Stimulated activated naive CD8-positive, alpha-beta T cell treated with anti-CD3 and anti-CD28 coated beads, Interleukin-15, amount 100 ng/mL, for 72 hours (primary cell): ENCODE data around the gene KRT12.

Experiments
- ATAC-seq: fragments of 150-1000 bp; cut with Tn5 transposase; 2 replicates; pipeline ENCODE4 v1.10.0; 2021; ENCODE audit warnings: mild to moderate bottlenecking, moderate library complexity
- DNase-seq, 2 donors: peaks; one replicate each; pipeline ENCODE4 v3.0.0; 2021 to 2022
- H3K27ac Mint-ChIP-seq, 2 donors: one replicate each; pipeline ENCODE4 v1.8.0; 2022; ENCODE audit warnings: mild to moderate bottlenecking in 2 of 2, mixed read lengths in 2 of 2, moderate library complexity in 2 of 2
- H3K27me3 Mint-ChIP-seq: one replicate; pipeline ENCODE4 v1.8.0; 2022; ENCODE audit warnings: mixed read lengths
- H3K4me1 Mint-ChIP-seq: one replicate; pipeline ENCODE4 v1.8.0; 2022; ENCODE audit warnings: mild to moderate bottlenecking, mixed read lengths
- H3K4me3 Mint-ChIP-seq, 2 donors: one replicate each; pipeline ENCODE4 v1.8.0; 2022; ENCODE audit warnings: mild to moderate bottlenecking in 2 of 2, mixed read lengths in 2 of 2, moderate library complexity in 1 of 2
- H3K9me3 Mint-ChIP-seq, 2 donors: one replicate each; pipeline ENCODE4 v1.8.0; 2022; ENCODE audit warnings: mixed read lengths in 2 of 2

KRT12 gene

DNA sequence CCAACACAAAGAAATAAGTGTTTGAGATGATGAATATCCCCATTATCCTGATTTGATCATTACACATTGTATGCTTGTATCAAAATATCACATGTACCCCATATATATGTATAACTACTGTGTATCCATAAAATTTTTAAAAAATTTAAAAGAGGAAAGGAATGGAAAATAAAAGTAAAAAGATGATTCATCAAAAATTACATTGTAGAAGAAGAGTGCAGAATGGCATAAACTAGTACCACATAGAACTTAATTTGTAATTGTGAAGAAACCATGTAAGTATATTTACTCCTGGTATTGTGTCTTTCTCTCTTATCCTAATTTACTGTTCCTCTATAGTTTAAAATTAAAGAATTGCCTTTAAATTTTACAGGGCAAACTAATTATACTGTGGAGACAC, 33.1 kb downstream of the KRT12 start:
- H3K4me1 Mint-ChIP-seq = peaks cover 6% of the 10 kb centered on the region
- ATAC-seq (no peak), DNase-seq (no peak)
- H3K27ac Mint-ChIP-seq = no peak overlapping the region
- H3K4me3 Mint-ChIP-seq = no peak overlapping the region
- no peaks in the 10 kb centered on the region for H3K27me3 Mint-ChIP-seq
- no peaks in the 10 kb centered on the region for H3K9me3 Mint-ChIP-seq

DNA sequence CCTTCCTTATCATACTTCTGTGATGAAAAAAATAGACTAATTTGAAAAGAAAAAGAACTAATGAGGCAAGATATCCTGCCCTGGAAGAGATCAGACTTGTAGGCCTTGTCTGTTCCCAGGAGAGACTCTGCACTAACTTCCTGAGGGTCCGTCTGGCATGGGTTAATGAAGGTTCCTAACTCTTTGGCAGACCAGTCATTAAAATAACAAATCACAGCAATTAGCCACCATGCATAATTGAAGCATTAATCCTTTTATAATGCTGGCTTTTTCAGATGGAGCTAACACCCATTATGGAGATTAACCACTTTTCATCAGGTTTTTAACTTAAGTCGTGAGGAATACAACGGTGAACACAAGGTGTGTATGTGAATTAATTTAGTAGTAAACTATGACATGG, 34.2 kb downstream of the KRT12 start:
- H3K9me3 Mint-ChIP-seq = no peaks in the 10 kb centered on the region
- DNase-seq (no peak), ATAC-seq (no peak)
- no peaks in the 10 kb centered on the region for H3K27me3 Mint-ChIP-seq
- no peak overlapping the region for H3K4me3 Mint-ChIP-seq
- no peak overlapping the region for H3K27ac Mint-ChIP-seq
- peaks cover 9% of the 10 kb centered on the region for H3K4me1 Mint-ChIP-seq

DNA sequence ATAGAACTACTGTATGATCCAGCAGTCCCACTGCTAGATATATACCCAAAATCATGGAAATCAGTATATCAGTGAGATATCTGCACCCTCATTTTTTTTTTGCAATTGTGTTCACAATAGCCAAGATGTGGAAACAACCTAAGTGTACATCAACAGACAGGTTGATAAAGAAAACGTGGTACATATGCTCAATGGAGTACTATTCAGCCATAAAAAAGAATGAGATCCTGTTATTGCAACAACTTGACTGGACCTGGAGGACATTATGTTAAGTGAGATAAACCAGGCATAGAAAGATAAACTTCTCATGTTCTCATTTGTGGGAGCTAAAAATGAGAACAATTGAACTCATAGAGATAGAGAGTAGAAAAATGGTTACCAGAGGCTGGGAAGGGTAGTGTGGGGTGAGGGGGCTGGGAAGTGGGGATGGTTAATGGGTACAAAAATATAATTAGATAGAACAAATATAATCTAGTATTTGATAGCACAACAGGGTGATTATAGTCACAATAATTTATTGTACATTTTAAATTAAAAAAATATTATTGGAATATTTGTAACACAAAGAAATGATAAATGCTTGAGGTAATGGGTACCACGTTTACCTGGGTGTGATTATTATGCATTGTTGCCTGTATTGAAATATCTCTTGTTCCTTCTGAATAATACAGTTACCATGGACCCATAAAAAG, 36.8 kb downstream of the KRT12 start:
- Mint-ChIP-seq H3K4me3 (no peak overlapping the region), H3K9me3 (no peaks in the 10 kb centered on the region), H3K27me3 (no peaks in the 10 kb centered on the region), H3K27ac (no peak overlapping the region), H3K4me1 (peaks cover 18% of the 10 kb centered on the region)
- DNase-seq (no peak), ATAC-seq (no peak)

DNA sequence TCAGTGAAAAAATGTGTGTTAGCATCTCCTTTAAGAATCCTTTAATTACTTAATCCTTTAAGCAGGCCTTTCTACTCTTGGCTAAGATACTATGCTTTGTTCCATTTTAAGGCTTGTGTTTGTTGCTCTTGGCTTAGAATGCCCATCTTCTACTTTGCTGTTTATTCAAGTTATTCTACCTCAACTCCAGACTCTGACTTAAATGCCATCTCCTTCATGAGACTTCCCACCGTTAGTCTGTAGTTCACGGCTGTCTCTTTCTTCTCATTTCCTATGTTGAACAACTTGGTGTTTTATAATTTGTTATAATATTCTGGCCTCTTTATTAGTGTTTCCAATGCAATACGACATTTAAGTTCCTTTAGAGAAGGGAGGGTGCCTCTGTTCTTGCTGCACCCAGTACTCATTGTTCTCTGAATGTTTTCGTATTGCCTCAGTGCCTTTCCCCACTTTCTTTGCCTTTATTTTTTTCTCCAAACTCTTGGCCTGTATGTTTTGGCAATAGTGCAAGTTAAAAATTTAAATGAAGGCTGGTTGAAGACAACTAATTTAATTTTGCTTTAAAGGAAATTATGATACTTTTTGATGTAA, 38.5 kb downstream of the KRT12 start:
- ATAC-seq (no peak), DNase-seq (no peak)
- Mint-ChIP-seq H3K27me3 (no peaks in the 10 kb centered on the region), H3K4me3 (no peak overlapping the region), H3K9me3 (no peaks in the 10 kb centered on the region), H3K27ac (no peak overlapping the region), H3K4me1 (peaks cover 24% of the 10 kb centered on the region)

DNA sequence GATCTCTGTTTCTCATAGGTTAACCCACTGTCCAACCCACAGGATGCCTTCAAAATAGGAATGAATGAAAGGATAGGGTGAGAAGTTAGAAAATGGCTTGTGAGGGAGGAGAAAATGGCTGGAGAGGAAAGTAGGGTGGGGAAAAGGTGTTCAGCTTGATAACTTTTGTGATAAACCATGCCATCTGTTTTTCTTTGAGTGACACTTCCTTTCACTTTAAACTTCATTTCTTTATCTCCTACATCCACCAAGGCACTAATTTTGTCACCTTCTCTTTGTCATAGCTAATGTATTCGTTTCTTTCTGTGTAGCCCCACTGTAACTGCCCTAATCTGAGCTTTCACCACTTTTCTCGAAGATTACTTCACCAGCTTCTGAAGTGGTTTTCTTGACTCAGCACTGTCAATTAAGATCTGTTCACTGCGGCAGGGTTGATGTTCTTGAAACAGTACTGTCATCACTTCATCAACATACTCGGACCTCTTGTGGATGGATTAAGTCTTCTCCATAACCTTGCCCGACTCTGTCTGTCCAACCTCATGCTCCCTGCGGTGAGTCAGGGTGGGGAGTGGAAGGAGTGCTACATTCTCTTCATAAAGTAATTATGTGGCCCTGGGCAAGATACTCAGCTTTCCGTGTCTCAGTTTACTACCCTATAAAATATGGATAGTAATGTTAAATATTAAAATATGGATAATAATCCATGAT, 39.1 kb downstream of the KRT12 start:
- no peak overlapping the region for H3K27ac Mint-ChIP-seq
- H3K9me3 Mint-ChIP-seq = no peaks in the 10 kb centered on the region
- DNase-seq (no peak), ATAC-seq (peak; percentile 84)
- peak overlapping the region; percentile 43 to 57 for H3K4me3 Mint-ChIP-seq
- H3K4me1 Mint-ChIP-seq = peaks cover 21% of the 10 kb centered on the region
- H3K27me3 Mint-ChIP-seq = no peaks in the 10 kb centered on the region

DNA sequence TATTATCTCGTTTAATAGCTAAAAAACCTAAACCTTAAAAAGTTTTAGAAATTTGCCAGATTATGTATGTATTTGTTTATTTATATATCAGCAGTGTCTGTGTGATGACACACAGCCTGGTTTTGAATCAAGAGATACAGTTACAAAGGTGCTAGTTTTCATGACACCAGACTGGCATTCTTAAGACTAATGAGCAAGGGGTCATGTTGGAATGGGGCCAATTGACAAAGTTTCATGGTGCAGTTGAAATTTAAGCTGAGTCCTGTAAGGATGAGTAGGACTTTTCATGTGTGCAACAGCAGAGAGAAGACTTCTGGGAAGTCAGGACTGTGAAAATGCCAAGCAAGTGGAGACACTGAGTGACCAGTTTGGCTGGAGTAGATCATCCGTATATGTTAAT, 41.4 kb downstream of the KRT12 start:
- Mint-ChIP-seq H3K9me3 (no peaks in the 10 kb centered on the region), H3K27ac (no peak overlapping the region), H3K4me3 (no peak overlapping the region), H3K27me3 (no peaks in the 10 kb centered on the region), H3K4me1 (peaks cover 21% of the 10 kb centered on the region)
- ATAC-seq = no peak
- DNase-seq = no peak

DNA sequence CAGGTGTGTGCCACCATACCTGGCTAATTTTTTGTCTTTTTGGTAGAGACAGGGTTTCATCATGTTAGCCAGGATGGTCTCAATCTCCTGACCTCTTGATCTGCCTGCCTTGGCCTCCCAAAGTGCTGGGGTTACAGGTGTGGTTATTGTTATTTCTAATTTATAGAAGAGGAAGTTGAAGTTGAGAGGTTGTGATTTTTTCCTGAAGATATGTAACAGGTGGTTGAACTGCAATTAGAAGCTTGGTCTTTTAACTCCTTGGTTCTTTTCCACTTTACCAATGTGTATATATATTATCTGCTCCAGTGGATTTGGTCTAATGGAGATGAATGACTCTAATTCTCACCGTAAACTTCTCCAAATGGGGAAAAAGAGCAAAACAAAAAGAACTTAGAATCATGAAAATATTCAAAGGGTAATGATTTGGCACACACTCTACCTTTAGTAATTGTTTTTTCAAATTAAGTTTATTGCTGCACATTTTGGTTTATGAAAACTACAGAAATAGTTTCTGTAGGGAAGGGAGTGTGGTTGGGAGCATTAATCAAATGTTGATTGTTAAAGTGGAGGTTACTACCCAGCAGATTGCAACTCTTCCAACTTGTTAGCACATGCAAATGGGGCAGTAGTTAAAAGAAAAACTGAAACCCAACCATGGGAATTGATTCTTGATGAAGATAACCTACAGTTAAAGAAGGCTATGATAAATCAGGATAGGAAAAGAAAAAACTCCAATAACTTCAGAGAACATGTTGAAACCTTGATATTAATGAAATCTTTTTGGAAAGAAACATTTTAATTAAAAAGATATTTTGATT, 42.8 kb downstream of the KRT12 start:
- Mint-ChIP-seq H3K27me3 (no peaks in the 10 kb centered on the region), H3K4me3 (no peak overlapping the region), H3K4me1 (peaks cover 35% of the 10 kb centered on the region), H3K9me3 (no peaks in the 10 kb centered on the region), H3K27ac (no peak overlapping the region)
- DNase-seq = no peak
- no peak for ATAC-seq

DNA sequence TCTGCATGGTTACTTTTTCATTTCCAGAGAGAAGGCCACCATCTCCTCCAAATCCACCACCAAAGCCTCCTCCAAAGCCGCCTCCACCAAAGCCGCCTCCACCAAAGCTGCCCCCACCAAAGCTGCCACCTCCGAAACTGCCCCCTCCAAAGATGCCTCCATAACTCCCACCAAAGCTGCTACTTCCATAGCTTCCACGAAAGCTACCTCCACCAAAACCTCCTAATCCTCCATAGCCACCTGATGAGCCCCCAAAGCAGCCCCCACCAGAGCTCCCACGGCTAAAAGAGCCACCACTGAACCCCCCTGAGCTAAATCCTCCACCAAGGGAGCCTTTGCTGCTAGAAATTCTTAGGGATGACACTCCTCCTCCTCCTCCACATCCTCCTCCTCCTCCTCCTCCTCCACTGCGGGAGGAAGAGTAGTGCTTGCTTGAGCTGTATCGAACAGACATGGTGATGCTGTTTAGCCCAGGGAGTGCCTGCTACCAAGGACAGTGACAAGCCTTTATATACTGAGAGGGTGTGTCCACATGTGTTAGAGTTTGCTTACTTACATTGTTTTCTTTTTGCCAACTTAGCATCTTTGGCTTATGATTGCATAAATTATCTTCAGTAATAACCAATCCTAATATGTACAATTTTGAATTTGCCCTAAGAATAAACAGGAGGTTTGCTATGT, 44.8 kb downstream of the KRT12 start, which contains the start of gene KRT10:
Gene KRT10, minus strand, starts transcription at position 483 of the 681 bp plus-strand sequence. Its CDS starts 29 bp downstream, at position 454.
- H3K27me3 Mint-ChIP-seq = no peaks in the 10 kb centered on the region
- DNase-seq = no peak
- no peak within 1 kb of the TSS for H3K27ac Mint-ChIP-seq
- no peak within 1 kb of the TSS for H3K4me3 Mint-ChIP-seq
- H3K4me1 Mint-ChIP-seq = peaks cover 30% of the 10 kb centered on the region
- no peaks in the 10 kb centered on the region for H3K9me3 Mint-ChIP-seq
- ATAC-seq = no peak

DNA sequence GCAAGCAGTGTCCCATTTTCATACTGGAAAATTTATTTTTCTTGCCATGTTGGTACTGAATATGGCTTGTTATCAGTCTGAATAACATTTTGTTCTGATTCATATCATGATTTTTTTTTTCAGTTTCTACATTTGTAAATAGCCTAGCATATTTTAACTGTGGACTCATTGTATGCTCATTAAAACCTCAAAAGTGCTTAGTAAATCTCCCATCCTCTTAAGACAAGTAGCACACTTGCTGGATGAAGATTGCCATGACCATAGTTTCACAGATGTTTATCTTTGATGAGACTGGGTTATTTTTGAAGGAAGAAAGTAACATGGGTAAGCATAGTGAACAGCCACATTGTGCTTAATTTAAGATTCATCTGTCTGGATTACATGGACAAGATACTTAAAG, 45.5 kb downstream of the KRT12 start:
- DNase-seq (no peak), ATAC-seq (no peak)
- Mint-ChIP-seq H3K4me1 (peaks cover 30% of the 10 kb centered on the region), H3K4me3 (no peak overlapping the region), H3K27ac (no peak overlapping the region), H3K9me3 (no peaks in the 10 kb centered on the region), H3K27me3 (no peaks in the 10 kb centered on the region)

DNA sequence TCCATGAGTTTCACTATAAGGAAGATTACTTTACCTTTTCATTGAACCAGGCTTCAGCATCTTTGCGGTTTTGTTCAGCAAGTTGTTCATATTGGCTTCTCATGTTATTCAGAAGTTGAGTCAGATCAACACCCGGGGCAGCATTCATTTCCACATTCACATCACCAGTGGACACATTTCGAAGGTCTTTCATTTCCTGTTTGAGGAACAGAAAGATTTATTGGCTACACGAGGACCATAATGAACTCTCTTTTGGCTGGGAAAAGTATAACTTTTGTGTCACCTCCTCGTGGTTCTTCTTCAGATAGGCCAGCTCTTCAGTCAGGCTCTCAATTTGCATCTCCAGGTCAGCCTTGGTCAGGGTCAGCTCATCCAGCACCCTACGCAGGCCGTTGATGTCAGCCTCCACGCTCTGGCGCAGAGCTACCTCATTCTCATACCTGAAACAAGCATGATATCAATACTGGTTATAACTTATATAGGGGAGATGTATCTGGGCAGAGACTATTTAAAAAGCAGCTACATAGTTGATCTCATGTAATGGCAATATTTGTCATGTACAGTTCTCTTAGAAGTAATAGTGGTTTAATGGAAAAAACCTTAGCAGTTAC, 46.7 kb downstream of the KRT12 start:
- no peaks in the 10 kb centered on the region for H3K9me3 Mint-ChIP-seq
- ATAC-seq = no peak

DNA sequence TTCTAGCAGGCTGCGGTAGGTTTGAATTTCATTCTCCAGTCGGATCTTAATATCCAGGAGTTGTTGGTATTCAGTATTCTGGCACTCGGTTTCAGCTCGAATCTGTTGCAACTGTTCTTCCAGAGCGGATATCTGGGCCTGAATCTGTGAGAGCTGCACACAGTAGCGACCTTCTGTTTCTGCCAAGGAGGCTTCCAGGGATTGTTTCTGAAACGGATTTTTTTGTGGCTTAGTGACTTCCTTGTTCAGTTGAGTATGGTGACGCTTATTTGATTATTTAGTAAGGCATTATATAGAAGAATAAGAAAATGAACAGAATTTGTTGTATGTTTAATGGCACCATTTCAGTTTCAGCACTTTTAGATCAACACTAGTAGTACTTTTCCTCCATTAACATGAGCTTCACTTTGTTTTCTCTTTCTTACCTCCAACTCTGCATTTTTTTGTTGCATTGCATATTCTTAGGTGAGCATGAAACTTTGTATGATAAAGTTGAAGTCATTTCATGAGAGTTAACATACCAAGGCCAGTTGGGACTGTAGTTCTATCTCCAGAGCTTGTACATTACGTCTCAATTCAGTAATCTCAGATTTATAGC, 47.4 kb downstream of the KRT12 start:
- no peaks in the 10 kb centered on the region for H3K9me3 Mint-ChIP-seq

More for the DNA sequence above, 46.7 kb downstream of the KRT12 start:
- peaks cover 30% of the 10 kb centered on the region for H3K4me1 Mint-ChIP-seq
- no peak for DNase-seq
- H3K4me3 Mint-ChIP-seq = peak overlapping the region; percentile 70 to 86
- H3K27me3 Mint-ChIP-seq = no peaks in the 10 kb centered on the region
- H3K27ac Mint-ChIP-seq = no peak overlapping the region

DNA sequence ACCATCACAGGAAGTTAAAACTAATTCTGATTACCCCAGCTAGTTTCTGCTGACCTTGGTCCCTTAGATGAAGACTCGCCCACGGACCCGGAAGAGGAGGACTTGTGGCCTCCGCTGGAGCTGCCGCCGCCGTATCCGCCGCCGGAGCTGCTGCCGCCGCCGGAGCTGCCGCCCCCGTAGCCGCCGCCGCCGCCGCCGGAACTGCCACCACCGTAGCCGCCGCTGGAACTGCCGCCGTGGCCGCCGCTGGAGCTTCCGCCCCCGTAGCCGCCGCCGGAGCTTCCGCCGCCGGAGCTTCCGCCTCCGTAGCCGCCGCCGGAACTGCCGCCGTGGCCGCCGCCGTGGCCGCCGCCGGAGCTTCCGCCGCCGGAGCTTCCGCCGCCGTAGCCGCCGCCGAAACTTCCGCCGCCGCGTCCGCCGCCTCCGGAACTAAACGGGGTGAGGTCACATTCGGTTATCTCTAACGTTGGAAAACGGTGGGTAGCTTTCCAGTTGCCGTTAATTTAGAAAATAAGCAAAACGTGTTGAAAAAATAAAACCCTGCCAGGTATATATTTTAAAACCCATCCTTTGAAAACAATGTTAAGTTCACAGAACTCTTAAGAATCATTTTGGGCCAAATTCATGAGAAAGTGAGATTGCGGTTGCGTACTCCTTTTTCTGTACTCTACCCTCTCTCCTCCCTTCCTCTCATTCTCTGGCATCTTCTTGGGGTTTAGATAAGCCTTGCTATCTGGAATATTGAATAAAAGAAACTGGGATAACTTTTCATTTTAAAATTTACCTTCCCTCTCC, 48.1 kb downstream of the KRT12 start:
- Mint-ChIP-seq H3K9me3 (no peaks in the 10 kb centered on the region), H3K27ac (peak overlapping the region; percentile 95), H3K27me3 (peaks cover 12% of the 10 kb centered on the region), H3K4me1 (peaks cover 22% of the 10 kb centered on the region), H3K4me3 (peak overlapping the region; percentile 84 to 94)
- ATAC-seq (peak; percentile 91), DNase-seq (peak; percentile 84 to 86)

More for the DNA sequence above, 47.4 kb downstream of the KRT12 start:
- no peak overlapping the region for H3K27ac Mint-ChIP-seq
- peaks cover 5% of the 10 kb centered on the region for H3K27me3 Mint-ChIP-seq
- peak overlapping the region; percentile 70 to 86 for H3K4me3 Mint-ChIP-seq
- peaks cover 29% of the 10 kb centered on the region for H3K4me1 Mint-ChIP-seq
- ATAC-seq (no peak), DNase-seq (no peak)

DNA sequence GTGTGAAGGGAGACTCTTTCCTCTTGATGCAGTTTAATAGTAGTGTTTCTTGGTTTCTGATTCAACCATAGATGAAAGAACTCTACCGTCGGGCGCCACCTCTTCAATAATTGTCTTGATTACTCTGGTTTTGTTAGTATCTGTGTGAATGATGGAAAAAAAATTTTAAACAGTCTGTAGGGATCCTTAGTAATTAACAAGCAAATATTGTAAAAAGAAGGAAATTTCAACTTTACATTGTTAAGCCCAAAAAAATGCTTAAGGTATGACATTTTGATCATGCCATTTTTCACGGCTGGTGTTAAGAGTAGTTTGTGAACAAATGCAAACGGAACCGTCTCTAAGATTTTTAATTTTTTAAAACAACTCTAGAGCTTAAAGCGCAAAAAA, 48.7 kb downstream of the KRT12 start:
- Mint-ChIP-seq H3K27ac (peak overlapping the region; percentile 95), H3K4me3 (peak overlapping the region; percentile 84 to 94), H3K9me3 (no peaks in the 10 kb centered on the region), H3K27me3 (peaks cover 16% of the 10 kb centered on the region), H3K4me1 (peaks cover 21% of the 10 kb centered on the region)
- no peak for ATAC-seq
- DNase-seq = no peak
